HG03025 (cell line): ENCODE data around the gene CDH1.
A peak's percentile ranks its signal among the peaks of the same experiment; 100 is the strongest.

ENCODE experiments used
- ATAC-seq: cut with Tn5 transposase; IDR thresholded peaks from one replicate; pipeline ENCODE4 v1.9.1; 2021; ENCODE audit warnings: mild to moderate bottlenecking, moderate library complexity; ENCODE audit not compliant: unreplicated experiment, low FRiP score

The CDH1 gene

DNA sequence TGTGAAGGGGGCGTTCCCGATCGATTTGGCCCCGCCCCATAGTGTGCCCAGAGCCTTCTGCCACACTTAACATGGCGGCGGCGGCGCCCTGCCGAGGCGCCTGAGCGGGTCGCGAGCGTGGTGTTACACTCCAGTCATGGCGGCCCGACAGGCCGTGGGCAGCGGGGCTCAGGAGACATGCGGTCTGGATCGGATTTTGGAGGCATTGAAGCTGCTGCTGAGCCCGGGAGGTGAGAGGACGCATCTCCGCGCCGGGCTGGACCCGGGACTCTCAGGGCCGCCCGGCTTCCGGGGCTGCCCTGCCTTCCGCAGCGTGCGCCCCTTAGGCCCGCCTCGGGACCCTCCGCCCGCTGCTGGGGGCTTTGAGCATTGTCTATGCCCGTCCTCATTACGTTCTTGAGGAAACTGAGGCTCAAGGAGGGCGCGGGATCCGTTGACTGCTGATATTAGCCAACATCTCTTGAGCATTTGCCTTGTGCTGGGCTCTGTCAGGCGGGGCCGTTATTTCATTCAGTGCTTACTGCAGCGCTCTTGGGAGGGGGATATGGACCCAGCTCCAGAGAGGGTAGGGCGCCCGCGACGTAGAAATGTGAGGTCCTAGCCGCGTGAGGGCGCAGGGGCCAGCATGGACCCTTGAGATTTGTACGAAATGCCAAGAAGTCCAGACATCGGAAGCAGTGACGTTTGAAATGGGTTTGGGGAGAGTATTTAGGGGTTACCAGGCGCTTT lies 106.6 kb downstream of the CDH1 start, which contains the start of gene TANGO6:
Gene TANGO6, plus strand, starts transcription at position 50 of the 729 bp plus-strand sequence. Its CDS starts 87 bp downstream, at position 137.
- ATAC-seq, result peak; percentile 79

DNA sequence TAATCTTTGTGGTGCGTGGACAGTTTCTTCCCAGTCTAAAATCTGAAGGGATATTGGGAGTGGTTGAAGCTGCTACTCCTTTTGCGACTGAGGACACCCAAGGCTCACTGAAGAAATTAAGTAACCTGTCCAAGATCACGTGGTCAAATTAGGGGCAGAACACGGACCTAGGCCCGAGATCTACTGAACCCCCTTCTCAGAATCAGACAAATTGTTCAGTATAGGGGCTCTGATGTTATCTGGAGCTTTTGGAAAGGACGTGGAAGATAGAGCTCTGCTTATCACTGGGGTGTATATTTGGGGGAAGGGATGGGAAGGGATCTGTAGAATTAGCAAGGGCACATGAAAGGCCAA lies 107.1 kb downstream of the CDH1 start:
- no peak for ATAC-seq

DNA sequence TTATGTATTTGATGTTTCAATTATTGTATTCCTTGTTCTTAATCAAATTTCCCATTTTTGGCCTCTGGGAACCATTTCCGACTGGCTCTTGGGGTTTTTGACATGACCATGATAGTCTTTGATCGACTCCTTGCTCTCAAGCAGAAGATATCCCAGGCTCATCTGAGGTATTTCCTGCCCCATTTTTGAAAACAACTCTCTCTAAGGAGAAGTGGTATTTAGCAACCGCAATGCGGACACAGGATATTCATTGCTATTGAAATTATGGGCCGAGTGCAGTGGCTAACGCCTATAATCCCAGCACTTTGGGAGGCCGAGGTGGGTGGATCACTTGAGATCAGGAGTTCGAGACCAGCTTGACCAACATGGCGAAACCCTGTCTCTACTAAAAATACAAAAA lies 111.7 kb downstream of the CDH1 start:
- no peak for ATAC-seq

DNA sequence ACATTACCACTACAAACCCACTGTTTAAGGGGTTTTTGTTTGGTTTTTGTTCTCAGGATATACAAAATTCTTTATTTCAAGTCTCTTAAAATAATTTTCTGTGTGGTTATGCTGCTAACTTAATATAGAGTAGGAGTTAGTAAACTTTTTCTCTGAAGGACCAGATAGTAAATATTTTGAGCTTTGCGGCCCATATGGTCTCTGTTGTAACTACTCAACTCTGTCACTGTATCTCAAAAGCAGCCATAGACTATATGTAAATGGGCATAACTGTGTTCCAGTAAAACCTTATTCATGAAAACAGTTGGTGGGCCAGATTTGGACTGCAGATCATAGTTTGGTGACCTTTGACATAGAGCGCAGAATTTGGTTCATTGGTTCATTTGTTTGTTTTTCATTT lies 113.4 kb downstream of the CDH1 start:
- ATAC-seq, result no peak

DNA sequence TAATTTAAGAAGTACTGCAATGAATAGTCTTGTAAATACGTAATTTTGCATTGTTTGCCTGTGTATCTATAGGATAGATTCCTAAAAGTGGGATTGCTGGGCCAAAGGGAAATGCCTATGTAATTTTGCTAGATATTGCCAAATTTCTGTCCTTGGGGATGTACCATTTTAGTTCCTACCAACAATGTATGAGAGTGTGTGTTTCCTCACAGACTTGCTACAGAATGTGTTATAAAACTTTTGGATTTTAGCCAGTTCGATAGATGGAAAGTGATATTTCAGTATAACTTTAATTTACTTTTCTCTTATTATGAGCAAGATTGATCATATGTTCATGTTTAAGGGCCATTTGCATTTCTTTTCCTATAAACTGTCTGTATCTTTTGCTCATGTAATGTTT lies 114.5 kb downstream of the CDH1 start:
- no peak for ATAC-seq

DNA sequence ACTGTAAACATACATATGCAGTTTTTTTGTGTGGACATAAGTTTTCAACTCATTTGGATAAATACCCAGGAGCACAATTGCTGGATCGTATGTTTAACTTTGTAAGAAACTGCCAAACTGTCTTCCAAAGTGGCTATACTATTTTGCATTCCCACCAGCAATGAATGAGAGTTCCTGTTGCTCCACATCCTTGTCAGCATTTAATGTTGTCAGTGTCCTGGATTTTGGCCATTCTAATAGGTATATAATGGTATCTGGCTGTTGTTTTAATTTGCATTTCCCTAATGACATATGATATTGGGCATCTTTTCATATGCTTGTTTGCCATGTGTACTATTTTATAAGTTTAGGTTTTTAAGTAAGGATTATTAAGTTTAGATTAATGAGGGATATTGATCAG lies 120.4 kb downstream of the CDH1 start:
- no peak for ATAC-seq

DNA sequence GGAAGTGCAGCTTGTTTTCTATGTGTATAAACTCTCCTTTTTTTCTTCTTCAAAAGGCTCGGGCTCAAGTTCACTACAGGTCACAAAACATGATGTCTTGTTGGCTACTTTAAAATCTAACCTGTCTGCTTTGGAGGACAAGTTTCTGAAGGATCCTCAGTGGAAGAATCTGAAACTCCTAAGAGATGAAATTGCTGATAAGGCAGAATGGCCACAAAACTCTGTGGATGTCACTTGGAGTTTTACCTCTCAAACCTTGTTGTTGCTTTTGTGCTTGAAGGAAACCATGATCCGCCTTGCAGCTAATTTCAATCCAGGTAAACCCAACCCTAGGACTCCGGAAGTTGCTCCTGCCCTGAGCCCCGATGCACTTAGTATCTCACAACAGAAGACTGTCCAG lies 122.7 kb downstream of the CDH1 start:
- ATAC-seq, result no peak

DNA sequence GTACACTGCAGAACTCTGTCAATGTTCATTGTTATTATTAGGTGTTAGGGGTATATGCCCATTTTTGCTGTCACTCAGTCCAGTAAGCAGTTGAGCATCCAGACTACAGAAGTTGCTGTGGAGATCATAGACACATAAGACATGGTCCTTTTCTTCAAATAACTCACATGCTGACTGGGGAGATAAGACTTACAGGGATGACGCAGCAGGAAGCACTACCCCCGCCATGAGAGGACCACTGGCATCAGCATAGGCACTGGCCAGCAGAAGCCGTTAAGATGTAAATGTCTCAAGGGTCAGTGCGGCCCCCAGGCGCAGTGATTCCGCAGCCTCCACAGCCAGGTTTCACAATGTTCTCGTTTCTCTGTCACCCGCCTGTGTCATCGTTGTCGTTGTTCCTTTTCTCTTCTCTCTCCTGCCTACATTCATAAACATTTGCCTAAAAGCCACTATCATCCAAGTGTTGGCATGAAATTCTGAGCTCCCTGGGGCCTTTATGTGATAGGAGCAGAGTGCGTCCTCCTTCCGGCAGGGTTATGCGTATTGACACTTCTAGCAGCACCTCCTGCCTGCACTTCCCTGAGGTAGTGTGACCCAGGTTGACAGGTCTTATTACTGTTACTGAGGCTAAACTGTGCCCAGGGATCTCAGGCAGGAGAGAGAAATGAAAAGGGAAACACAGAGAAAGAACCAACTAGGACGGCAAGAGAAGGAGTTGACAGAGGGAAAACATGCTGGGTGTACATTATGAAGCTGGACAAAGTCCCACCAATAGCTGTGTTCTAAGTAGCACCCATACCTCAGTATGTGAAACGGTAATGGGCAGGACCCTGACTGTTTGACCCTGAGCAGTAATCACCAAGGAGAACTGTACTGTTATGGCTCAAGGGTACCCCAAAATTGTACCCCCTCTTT lies 124.1 kb downstream of the CDH1 start:
- ATAC-seq, result no peak

DNA sequence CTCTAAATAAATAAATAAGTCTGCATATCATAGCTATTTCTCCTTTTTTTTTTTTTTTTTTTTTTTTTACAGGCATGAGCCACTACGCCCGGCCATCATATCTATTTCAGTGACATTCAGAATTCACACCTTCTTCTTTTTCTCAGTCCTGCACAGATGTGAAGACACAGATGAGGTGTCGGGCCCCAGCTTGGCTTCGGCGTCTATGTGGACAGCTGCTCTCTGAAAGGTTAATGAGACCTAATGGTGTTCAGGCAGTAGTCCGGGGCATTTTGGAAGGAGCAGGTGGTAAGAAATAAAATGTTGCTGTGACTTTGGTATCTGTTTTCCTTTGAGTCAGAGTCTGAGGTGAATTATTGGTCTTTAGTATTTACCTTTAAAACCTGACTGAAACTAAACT lies 129.8 kb downstream of the CDH1 start:
- no peak for ATAC-seq

DNA sequence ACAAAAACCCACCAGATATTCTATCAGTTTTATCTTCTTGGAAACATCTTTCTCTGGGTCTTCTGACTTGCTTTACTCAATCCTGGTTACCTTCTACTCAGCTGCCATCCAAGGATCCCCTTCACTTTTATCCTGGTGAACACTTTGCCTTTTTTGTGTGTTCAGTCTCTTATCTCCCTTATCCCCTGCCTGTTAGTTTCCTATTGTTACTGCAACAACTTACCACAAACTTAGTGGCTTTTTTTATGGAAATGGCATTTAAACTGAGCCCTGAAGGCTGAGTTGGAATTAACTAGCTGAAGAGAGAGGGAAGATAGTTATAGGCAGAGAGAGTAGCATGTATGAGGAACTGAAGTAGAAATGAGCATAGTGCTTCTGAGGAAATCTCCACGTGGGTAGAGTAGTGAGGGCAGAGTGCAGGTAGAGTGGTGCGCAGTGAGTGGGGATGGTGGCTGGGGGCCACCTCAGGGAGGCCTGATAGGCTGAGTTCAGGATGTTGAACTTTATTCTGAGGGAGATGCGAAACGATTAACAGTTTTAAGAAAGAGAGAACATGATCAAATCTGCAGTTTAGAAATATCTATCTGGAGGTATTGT lies 132.5 kb downstream of the CDH1 start:
- no peak for ATAC-seq

DNA sequence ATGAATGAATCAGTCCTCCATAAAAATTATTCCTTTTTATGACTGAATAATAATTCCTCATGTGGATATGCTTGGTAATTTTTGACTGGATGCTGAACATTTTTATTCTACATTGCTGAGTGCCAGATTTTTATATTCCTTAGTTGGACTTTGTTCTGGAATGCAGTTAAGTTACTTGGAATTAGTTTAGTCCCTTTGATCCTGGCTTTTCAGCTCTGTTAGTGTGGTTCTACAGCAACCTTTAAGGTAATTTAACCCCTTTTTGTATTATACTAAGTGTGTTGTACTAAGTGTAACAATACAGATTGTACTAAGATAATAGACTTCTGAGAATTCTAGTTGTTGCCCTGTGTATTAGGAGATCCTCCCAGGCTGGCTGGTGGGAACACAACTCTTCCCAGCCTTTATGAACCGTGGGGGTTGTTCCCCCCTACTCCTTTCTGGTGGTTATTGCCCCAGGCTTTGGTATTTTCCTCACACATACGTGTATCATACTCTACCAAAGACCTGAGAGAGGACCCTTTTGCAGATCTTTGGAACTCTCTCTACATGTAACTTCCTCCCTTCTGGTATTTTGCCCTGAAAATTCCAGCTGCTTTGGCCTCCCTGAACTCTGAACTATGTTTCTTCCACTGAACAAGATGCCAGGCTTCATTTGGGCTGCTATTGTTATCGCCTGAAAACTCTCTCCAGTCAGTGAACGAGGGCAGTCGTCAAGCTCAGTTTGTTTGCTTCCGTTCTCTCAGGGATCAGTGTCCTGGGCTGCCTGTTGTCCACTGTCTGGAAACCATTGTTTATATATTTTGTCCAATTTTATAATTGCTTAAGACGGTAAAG lies 136.8 kb downstream of the CDH1 start:
- no peak for ATAC-seq

DNA sequence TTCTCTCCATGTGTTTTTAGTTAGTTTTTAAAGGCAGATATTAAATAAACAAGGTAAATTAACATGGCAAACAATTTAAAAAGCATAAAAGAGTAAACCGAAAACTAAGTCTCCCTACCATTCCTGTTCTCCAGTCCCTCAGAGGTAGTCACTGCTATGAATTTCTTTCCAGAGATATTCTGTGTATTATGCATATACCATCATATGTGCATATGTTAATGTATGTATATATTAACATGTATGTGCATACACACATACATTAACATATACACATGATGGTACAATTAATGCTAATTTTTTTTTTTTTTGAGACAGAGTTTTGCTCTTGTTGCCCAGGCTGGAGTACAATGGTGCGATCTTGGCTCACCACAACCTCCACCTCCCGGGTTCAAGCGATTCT lies 138.8 kb downstream of the CDH1 start:
- ATAC-seq, result no peak

DNA sequence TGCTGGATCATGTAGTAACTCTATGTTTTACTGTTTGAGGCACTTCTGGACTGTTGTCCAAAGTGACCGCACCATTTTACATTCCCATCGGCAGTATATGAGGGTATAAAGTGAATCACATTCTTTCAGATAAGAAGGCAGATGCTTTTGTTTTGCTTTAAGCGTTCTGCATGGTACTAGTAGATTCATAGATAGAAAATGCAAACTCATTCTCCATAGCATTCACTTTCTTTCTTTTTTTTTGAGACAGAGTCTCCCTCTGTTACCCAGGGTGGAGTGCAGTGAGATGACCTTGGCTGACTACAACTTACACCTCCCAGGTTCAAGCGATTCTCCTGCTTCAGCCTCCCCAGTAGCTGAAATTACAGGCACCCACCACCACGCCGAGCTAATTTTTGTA lies 146.6 kb downstream of the CDH1 start:
- no peak for ATAC-seq

DNA sequence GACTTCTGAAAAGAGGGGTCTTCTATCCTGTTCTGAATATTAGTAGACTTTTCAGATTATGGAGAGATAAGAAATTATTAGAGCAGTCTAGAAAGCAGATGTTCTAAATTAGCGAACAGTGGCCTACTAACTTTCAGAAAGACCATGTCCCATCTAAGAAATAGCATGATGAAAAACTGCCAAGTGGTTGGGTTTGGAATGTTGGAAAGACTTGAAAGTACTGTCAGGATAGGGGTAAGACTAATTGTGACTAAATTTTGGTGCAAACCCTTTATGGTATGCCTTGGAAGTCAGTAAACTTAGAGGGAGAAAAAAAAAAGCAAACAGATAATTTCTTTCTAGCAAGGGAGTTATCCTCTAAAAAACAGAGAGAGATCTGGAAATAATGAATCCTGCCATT lies 147.3 kb downstream of the CDH1 start:
- no peak for ATAC-seq
